ENCODE measurements around the gene GPC3.

DNA sequence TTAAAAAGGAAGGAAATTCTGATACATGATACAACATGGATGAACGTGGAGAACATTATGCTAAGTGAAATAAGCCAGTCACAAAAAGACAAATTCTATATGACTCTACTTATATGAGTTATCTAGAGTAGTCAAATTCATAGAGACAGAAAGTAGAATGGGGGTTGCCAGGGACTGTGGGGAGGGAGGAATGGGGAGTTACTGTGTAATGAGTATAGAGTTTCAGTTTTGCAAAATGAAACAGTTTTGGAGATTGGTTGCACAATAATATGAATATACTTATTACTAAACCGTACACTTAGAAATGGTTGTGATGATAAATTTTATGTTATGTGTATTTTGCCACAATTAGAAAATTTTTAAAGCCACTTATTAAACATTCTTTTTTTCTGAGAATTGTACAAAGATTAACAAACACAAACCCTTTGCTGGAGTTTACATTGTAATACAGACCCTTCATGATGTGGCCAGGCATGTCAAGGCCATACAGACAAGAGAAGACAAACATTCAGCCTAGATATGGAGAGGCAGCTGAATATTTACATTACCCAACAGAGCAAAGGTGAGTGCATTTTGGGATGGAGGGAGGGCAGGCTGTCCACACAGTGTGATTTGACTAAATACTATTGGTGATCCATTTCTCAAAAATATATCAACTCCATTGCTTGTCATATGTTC is 21.2 kb upstream of the GPC3 start:
- TF ChIP-seq, protein P1, sequence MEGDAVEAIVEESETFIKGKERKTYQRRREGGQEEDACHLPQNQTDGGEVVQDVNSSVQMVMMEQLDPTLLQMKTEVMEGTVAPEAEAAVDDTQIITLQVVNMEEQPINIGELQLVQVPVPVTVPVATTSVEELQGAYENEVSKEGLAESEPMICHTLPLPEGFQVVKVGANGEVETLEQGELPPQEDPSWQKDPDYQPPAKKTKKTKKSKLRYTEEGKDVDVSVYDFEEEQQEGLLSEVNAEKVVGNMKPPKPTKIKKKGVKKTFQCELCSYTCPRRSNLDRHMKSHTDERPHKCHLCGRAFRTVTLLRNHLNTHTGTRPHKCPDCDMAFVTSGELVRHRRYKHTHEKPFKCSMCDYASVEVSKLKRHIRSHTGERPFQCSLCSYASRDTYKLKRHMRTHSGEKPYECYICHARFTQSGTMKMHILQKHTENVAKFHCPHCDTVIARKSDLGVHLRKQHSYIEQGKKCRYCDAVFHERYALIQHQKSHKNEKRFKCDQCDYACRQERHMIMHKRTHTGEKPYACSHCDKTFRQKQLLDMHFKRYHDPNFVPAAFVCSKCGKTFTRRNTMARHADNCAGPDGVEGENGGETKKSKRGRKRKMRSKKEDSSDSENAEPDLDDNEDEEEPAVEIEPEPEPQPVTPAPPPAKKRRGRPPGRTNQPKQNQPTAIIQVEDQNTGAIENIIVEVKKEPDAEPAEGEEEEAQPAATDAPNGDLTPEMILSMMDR (IDR thresholded peaks at IDR 0.05; ENCODE audit: low read depth, low read length, poor library complexity, severe bottlenecking), result no peak
- TF ChIP-seq EZH2phosphoT487 (IDR thresholded peaks at IDR 0.05; ENCODE audit: borderline replicate concordance, low read length), result no peak

Measured in DOHH2 (cell line).